SK-N-DZ (cell line): ENCODE results near the gene EFHD2.
"Not testable (repeated sequence)": the region's sequence is repeated elsewhere in the genome, so short reads cannot be mapped to it uniquely, and the experiment has no call there.

ENCODE experiments used
- DNase-seq: peaks from one replicate; pipeline ENCODE4 v3.0.0-alpha.2; 2015; ENCODE audit warnings: low spot score

Gene EFHD2

DNA sequence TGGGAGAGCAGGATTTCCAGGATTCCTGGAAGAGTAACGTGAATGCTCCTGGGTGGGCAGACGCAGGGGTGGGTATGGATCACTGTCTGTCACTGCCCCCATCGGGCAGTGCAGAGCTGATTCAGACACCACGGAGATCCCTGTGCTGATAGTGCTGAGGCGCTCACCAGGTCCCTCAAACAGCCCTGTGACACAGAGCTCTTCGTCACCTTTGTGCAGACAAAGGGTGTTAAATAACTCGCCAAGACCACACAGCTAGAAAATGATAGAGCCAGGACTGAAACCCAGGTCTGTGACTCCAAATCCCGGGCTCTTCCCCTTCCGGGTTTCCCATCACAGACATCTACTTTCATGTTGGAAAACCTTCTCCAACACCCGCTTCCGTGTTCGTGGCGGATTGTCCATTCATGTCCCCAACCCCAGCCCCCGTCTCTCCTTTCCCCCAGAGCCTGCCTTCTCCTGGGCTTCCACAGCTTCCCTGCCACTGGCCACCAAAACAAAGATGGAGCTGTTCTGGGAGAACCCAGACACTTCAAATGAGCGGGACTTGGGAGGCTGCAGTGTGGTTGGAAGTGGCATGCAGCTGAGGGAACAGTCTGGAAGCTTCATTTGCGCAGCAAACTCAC lies 2.6 kb downstream of the EFHD2 start:
- DNase-seq = no peak

DNA sequence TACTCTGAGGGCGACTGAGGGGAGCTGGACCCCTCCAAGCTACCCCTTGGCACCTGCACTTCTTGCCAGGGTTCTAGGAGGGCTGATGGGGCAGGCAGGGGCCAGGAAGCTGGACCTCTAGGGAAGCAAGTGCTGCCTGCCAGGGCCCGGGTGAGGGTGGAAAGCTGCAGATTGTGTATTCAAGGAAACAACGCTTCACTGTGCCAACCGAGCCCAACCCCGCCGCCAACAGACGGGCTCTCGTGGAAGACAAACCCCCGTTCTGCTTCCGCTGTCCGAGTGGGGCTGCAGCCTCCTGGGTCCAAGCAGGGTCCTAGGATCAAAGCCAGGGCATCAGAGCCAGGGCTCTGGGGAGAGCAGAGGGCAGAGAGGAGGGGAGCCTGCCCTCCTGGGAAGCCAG lies 3.2 kb downstream of the EFHD2 start:
- DNase-seq = no peak

DNA sequence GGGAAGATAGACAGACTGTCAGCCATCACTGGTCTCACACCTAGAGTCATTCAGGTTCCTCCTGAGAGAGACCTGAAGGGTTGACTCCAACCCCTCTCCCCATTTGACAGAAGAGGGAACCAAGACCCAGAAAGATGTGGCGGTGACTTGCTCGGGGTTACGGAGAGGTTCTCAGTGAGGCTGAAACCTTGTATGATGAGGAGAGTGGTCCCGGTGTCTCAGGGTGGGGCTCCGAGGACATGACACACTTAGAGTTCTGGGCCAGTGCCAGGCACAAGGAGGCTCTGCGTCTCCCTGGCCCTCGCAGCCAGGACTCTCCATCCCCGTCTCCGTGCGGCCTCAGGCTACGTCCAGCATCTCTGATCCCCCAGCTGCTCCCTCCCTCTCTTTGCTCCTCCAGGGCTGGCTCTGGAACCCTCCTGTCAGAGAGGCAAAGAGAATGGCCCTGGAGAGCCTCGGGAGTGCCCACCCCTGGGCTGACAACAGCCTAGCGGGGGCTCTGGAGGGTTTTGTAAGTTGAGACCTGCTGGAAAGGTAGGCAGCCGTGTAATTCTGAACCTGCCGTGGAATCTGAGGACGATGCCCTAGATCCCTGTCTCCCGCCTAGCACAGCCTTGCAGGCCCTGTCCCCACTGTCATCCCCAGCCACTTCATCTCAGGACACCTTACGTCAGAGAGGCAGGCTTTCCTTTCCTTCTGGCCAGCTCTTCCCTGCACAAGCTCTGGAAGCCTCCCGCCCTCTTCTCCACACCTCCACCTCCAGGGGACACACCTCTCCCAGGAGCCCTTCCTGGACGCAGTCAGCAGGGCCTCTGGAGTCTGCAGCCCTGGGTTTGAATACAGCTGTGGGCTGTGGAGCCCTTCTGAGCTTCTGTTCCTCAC lies 4.1 kb downstream of the EFHD2 start:
- DNase-seq = no peak

DNA sequence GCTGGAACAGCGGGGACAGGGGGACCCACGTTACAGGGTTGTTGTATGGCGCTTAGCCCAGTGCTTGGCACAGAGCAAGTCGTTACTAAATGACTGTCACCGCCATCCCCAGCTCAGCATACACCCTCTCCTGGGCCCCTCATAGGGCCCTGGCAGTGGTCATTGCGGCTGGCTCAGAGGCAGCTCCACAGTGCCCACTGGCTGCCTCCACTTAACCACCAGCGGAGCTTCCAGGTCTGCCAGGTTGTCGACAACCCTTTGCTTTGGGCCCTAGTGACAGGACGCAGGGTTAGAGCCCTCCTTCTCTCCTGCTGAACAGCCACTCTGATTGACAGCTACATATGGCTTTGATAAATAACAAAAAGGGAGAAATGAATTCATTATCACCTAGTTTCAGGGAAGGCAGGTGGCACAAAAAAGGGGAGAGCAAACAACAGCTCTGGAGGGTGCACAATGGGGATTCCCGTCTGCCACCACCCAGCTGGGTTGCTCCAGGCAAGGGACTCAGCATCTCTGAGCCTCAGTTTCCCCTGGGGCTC lies 4.8 kb downstream of the EFHD2 start:
- DNase-seq = no peak

DNA sequence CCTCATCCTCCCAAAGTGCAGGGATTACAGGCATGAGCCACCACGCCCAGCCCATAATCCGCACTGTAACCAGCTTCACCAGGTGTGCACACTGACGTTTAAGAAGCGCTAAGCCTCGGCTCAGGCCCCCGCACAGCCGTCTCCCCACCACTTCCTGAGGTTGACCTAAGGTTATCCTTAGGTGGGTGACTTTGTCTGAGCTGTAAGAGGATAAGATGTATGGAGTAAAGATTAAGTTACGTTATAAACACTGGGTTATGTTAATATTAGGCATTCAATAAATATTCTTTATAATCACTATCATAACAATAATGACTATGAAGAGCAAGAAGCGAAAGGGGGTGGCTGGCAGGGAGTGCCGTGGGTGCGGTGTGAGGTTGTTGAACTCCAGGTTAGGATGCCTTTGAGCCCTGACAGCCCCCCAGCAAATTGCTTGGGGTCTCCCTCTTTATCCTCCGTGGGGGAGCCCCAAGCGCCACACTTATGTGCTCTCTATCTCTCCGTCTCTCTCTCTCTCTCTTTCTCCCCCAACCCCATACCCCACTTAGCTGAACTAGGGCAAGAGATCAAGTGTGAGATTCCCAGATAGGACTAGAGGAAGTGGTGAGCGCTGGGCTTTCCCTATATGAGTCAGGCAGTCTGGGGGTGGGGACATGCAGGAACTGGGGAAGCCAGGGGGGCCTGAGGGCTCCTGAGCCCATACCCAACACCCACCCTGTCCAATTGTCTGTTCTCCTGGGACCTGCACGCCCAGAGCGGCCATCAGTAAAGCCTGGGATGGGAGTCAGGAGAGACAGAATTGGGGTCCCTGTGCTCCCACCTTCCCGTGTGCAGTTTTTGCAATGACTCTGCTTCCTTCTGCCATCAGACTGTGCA lies 7.6 kb downstream of the EFHD2 start:
- DNase-seq = no peak

DNA sequence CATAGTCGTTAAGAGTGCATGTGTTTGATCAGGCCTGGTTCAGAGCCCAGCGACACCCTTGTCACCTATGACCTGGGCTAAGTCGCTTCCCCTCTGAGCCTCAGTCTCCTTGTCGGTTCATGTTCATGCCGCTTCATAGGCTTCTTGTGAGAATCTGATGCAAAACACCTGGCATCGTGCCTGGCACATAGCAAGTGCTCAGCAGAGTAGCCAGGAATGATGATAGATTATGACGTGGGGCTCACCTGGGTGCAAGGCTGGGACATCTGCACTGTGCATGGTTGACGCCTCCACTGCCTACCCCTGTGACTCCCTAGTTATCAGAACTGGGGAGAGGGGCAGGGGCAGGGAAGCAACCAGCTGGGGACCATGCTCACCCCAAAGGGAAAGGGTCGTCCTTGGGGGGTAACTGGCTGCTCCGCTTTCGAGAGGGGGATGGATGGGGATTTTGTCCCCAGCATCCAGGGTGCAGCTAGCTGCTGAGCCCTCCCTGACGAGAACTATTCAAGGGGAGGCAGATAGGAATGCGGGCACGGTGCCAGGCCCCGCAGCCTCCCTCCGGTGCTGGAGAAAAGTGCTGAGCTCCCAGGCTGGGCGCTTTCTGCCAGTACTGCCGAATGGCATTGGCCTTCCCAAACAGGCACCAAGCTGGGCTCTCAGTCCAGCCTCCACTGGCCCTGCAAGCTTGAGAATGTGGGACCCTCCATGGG lies 9.3 kb downstream of the EFHD2 start:
- no peak for DNase-seq

DNA sequence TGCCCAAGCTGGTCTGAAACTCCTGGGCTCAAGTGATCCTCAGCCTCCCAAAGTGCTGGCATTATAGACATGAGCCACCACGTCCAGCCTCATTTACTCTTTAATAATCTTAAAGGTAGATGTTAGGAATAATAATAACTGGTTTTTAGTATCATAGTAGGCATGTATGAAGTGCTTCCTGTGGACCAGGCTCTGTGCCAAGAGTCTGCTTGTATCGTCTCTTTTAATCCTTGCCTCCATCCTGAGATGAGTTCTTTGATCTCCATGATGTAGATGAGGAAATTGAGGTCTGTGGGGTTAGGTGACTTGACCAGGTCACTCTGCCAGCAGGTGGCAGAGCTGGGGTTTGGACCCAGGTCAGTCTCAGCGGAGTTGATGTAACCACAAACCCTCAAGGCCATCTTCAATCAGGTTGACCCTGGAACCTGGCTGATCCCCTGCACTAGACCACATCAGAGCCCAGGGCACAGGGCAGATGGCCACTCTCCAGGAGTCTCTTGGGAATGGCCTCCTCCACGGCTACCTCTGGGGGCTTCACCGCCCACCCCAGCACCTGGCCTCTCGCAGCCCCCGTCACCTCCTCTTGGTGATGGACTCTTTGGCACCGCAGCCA lies 11.3 kb downstream of the EFHD2 start:
- no peak for DNase-seq

DNA sequence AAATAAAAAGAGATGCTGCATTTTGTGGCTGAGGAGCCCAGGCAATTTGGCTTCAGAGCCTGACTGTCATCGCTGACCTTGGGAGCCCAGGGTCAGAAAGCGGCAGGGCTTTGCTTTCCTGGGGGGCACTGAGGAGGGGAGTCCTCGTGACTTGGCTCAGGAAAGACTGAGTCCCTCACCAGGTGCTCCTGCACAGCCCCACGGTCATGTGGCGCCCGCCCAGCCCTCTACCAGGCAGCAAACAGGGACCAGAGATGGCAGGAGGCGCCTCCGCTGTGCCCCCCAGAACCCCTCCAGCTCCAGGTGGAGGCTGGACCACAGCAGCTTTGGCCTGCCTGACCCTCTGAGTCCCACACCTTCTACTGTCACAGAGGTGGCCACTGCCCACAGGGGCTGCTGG lies 13.2 kb downstream of the EFHD2 start:
- DNase-seq = no peak

DNA sequence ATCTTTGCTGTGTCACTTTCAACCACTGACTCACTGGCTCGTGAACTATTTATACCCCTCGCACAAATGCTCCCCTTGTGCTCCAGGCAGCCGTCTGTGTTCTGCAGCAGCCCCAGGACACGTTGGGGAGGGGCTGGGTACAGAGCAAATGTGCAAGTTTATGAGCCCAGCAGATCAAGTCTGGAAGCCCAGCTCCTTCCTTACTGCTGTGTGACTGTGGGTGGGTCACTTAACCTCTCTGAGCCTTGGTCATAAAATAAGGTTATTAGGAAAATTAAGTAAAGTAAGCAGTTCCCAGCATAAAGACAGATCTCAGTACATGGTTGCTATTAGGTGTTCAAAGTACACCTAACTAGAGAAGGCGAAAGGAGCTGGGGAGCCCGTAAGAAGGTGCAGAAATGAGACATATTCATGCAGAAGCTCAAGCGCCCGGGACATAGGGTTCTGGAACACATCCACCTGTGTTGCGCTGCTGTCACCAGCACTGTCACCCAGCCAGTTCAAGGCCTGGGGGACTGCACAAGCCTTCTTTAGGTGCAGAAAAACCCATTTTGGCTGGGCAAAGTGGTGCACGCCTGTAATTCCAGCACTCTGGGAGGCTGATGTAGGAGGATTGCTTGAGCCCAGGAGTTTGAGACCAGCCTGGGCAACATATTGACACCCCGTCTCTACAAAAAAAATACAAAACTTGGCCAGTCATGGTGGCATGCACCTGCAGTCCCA lies 13.8 kb downstream of the EFHD2 start:
- no peak for DNase-seq

DNA sequence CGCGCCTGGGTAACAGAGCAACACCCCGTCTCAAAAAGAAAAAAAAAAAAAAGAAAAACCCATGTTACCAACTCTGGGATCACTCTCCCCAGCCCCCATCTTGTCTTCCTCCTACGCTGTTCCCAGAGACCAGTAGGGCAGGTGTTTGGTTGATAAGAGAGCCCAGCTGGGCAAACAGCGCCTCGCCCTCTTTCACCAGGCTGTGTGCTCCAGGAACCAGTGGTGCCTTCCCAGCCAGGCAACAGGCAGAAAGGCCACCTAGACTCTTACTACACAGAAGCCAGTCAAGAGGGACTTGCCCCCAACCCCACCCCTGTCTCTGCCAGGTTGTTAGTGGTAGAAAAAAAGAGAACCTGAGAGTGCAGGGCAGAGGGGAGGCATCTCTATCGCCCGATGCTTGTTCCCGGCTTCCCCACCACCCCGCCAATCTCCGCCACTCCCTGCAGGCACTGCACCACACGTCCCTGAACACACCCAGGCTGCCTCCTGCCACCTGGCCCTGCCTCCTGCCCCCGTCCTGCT lies 14.5 kb downstream of the EFHD2 start:
- DNase-seq = no peak

DNA sequence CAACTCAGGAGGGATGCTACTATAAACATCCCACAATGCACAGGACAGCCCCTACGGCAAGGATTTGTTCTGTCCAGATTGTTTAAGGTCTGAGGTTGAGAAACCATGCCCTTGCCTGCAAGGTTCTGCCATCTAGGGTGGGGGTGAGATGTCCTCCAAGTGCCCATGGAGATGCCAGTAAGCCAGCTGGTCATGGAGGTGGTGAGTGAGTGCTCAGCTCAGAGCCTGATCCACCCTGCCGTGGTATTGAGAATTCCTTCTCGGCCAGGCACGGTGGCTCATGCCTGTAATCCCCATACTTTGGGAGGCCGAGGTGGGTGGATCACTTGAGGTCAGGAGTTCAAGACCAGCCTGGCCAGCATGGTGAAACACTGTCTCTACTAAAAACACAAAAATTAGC lies 15.3 kb downstream of the EFHD2 start:
- no peak for DNase-seq

DNA sequence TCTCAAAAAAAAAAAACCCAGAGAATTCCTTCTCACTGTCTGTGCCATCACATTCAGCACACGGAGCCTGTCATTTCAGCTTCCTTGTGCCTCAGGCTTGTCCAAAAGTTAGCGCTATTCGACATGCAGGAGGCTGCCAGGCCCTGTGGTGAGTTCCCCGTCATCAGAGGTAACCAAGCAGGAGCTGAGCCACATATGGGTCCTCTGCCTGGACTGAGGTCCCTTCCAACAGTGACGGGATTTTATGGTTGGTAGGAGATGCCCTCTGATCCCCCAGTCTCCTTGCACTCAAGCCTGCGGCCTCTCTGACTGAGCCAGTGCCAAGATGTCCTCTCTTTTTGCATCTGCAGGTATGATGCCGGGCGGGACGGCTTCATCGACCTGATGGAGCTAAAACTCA lies 15.8 kb downstream of the EFHD2 start:
- no peak for DNase-seq

DNA sequence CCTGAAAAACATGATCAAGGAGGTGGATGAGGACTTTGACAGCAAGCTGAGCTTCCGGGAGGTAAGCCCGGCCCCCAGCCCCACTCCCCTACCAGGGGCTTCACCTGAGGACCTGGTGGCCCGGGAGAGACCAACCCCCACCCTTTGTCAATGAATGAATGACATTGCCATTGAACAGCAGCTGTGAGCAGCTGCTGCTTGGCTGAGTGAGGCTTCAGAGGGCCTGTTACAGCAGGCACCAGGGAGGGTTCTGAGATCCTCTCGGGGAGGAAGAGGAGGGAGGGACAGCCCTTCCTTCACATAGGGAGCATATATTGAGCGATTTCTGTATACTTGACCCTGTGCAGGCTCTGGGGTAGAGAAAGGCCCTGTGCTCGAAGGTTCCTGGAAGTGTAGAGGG lies 16.3 kb downstream of the EFHD2 start:
- no peak for DNase-seq

DNA sequence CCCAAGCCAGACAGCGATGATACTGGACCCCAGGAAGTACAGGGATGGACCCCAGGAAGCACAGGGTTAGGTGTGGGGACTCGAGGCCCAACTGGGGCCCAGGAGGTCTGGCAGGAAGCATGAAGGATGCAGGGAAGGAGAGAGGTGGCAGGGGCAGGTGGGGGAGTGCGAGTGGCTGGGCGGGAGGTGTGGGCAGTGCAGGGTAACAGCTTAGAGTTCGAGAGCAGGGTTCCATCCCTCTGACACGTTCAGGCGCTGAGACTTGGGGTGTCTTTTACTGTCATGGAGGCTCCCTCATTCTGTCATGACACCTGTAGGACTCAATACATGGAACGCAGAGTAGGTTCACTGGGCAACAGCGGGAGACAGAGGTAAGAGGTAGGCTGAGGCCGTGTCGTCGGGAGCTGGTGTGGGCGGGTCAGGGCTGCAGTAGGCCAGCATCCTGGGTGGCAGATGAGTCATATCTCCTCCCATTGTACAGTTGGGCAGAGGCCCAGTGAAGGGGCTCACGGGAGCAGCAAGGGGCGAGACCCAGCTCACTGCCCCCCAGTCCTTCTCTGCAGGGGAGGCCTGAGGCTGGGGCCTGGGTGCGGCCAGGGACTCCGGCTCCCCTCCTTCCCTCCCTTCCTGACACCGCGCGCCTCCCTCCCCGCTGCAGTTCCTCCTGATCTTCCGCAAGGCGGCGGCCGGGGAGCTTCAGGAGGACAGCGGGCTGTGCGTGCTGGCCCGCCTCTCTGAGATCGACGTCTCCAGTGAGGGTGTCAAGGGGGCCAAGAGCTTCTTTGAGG lies 17.0 kb downstream of the EFHD2 start:
- no peak for DNase-seq

DNA sequence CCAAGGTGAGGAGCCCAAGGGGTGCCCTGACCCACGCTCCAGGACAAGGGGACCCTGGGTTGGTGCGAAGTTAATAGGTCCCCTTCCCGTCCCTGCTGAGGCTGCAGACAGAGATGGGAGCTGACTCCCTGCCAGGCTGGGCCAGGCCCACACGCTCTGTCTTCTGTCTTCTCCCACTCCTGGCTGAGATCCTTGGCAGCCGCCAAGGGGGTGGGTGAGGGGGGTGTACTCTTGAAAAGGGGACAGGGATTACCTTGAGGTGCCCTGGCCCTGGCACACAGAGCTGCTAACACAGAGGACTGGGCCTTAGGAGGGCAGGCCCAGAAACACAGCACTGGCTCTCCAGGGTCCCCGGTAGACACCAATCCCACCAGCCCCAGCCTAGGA lies 17.6 kb downstream of the EFHD2 start:
- DNase-seq = no peak

DNA sequence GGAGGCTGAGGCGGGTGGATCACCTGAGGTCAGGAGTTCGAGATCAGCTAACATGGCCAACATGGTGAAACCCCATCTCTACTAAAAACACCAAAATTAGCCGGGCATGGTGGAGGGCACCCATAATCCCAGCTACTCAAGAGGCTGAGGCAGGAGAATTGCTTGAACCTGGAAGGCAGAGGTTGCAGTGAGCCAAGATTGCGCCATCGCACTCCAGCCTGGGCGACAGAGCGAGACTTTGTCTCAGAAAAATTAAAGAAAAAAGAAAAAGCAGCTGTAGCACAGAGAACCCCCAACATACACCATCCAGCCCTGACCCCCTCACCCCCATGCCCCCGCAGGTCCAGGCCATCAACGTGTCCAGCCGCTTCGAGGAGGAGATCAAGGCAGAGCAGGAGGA lies 18.6 kb downstream of the EFHD2 start:
- DNase-seq = not testable (repeated sequence)

DNA sequence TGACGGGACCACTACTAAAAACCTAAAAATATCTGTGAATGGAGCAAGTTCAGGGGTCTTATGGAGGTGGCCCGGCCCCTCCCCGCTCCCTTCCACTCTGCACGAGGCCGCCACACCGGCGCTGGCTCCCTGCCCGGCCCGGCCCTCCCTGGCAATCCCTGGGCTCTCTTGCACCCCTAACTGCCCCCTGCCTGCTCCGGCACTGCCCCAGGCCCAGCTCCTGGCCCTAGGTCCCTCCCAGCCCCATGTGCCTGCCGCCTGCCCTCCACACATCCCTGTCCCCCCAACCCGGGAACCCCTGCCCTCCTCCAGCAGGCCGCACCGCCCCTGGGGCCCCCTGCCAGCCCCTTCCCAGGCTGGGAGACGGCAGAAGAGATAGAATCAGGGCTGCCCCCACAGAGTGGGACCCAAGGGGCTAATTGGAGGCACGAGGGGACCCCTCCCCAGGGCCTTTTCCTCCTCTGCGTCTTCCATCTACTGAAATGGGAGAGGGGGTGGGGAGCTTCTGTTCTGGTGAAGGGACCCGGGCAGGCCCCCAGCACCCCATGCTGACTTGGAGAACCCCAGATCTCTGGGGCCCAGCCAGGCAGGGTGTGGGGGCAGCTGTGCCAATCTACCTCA lies 19.2 kb downstream of the EFHD2 start:
- DNase-seq = no peak

DNA sequence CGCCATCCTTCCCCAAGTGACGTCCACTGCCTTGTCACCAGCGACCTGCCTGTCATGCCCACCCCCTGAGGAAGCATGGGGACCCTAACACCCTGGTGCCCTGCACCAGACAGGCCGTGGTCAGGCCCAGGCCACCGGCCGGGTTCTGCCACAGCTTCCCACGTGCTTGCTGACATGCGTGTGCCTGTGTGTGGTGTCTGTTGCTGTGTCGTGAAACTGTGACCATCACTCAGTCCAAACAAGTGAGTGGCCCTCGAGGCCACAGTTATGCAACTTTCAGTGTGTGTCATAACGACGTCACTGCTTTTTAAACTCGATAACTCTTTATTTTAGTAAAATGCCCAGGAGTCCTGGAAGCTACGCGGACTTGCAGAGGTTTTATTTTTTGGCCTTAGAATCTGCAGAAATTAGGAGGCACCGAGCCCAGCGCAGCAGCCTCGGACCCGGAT lies 20.0 kb downstream of the EFHD2 start:
- no peak for DNase-seq
